Measurements from ENCODE around the gene PKP3.

The PKP3 gene

DNA sequence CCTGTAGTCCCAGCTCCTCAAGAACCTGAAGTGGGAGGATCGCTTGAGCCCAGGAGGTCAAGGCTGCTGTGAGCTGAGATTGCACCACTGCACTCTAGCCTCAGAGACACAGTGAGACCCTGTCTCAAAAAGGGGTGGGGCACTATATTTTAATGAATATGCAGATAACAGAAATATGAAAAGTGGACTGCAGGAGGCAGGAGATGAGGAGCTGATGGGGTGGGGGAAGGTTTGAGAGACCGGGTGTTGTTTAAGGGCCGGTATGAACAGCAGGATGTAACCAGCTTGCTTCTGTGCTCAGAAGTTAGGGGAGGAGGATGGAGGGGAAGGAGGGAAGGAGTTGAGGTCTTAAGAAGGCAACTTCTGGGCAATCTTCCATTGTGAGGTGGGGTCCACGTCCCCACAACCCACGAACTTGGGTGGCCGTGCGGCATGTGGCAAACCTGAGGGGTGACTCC is 26.0 kb upstream of the PKP3 start:
- TF ChIP-seq, protein P1, sequence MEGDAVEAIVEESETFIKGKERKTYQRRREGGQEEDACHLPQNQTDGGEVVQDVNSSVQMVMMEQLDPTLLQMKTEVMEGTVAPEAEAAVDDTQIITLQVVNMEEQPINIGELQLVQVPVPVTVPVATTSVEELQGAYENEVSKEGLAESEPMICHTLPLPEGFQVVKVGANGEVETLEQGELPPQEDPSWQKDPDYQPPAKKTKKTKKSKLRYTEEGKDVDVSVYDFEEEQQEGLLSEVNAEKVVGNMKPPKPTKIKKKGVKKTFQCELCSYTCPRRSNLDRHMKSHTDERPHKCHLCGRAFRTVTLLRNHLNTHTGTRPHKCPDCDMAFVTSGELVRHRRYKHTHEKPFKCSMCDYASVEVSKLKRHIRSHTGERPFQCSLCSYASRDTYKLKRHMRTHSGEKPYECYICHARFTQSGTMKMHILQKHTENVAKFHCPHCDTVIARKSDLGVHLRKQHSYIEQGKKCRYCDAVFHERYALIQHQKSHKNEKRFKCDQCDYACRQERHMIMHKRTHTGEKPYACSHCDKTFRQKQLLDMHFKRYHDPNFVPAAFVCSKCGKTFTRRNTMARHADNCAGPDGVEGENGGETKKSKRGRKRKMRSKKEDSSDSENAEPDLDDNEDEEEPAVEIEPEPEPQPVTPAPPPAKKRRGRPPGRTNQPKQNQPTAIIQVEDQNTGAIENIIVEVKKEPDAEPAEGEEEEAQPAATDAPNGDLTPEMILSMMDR (conservative IDR thresholded peaks at IDR 0.05), result no peak
- no peak for TF ChIP-seq ZFX (IDR thresholded peaks at IDR 0.05)
- H3K27ac ChIP-seq, result no peak overlapping the region

DNA sequence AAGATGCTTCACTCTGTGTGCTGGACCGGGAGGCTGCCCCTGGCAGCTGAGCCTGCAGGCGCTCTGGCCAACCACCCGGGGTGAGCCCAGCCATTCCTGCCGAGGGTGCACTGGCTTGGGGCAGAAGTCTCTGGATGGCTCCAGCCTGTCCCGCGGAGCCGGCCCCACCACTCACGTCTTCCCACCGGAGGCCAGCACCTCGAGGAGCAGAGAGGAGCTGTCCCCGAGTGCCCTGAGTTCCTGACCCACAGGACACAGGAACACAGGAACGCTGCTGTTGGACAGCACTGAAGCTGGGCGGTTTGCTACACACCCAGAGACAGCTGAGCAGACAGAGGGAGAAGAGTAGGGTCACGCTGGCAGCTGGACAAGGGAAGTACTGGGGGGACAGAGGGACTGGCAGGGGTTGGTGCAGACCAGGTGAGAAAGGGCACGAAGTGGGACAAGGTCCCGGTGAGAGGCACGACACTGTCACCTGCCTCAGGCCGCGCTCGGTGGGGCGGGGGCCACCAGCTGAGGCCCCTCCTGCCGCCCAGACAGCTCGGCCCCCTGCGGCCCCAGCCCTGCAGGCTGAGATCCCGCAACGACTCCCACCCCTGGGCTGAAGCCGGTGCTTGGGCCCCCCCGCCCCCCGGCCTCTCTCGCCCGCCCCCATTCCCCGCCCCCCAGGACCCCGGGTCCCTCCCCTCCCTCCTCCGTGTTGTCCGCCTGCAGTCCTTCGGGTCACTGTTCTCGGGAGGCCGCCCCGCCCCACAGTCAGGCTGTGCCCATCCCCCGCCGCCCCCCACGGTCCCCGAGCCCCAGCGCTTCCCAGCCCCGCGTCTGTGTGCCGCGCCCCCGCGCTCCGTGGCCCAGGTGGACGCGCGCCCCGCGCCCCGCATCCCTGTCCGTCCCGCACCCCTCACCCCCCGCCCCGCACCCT is 25.3 kb upstream of the PKP3 start:
- no peak overlapping the region for H3K27ac ChIP-seq
- no peak for TF ChIP-seq ZFX (IDR thresholded peaks at IDR 0.05)
- TF ChIP-seq, protein P1 (conservative IDR thresholded peaks at IDR 0.05), result no peak

DNA sequence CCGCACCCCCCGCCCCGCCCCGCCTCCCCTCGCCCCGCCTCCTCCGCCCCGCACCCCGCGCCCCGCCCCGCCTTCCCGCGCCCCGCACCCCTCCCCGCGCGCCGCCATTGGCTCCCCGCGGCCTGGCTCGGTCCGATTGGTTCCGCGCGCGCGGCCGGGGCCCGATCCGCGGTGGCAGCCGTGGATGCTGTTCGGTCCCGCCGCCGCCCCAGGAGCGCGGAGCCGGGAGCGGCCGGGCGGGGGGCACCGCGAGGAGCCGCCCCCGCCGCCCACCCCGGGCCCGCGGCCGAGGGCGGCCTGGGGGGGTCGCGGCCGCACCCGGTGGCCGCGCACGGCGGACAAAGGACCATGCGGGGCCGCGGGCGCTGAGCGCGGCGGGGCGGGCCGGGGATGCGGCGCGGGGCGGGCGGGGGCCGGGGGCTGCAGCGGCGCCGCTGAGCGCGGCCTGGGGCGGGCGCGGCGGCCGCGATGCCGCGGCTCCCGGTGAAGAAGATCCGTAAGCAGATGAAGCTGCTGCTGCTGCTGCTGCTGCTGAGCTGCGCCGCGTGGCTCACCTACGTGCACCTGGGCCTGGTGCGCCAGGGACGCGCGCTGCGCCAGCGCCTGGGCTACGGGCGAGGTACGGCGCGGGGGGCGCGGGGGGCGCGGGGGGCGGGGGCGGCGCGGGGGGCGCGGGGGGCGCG is 24.5 kb upstream of the PKP3 start, which contains the start of gene B4GALNT4:
Gene B4GALNT4, plus strand, starts transcription at position 164 of the 683 bp plus-strand sequence. Its CDS starts 305 bp downstream, at position 469.
- peak within 1 kb of the TSS; percentile 43 for H3K27ac ChIP-seq

DNA sequence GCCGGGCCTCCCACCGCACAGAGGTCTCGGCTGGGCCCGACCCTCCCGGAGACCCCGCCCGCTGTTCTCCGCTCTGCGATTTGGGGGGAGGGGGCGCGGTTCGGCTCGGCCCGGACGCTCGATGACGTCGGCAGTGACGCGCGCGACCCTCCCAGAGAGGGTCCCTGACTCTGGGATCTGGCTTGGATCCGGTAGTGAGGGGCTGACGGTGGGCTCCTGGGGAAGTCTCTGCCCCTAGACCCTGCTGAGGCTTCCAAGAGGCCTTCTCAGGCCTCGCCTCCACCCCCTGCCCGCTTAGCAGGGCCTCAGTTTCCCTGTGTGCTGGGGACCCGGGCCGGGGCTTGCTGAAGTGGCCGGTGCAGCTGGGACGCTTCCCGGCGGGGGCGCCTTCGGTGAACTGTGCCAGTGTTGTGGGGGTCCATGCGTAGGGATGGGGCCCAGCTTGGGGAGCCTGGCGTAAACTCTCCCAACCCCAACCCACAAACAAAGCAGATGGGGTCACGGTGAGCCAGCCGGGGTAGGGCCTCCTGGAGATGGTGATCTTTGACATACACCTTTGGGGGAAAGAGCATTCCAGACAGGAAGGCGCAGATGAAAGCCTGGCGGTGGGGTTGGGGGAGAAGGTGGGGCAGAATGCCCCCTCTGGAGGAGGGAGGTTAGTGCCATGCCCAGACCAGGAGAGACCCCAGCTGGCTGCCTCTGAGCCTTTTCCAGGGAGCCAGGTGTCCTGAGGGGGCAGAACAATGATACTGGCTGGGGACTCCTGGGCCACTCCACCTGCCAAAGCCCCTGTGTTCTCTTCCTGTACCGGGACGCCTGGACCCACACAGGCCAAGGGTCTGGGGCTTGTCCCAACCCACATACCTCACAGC is 23.7 kb upstream of the PKP3 start:
- peak overlapping the region; percentile 43 for H3K27ac ChIP-seq
- no peak for TF ChIP-seq ZFX (IDR thresholded peaks at IDR 0.05)
- TF ChIP-seq, protein P1 (conservative IDR thresholded peaks at IDR 0.05), result no peak

More for the DNA sequence above, 24.5 kb upstream of the PKP3 start, which contains the start of gene B4GALNT4:
- TF ChIP-seq, protein P1 (conservative IDR thresholded peaks at IDR 0.05), result no peak
- TF ChIP-seq ZFX (IDR thresholded peaks at IDR 0.05), result no peak

DNA sequence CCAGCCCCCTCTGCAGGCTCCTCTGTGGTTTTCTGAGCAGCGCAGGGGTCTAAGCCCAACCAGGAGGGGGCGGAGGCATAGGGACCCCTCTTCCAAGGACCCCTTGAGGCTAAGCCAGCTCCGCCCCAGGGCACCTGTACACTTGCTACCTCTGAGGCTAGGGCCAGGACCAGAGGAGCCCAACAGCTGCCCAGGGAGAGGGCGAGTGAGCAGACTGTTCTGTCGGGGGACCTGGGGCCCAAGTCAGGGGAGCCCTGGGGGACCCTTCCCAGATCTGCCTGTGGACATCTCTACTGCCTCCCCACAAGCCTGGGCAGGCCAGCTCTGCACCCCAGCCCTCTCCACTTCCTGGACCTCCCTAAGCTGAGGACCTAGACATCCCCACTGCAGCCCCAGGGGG is 23.0 kb upstream of the PKP3 start:
- TF ChIP-seq, protein P1 (conservative IDR thresholded peaks at IDR 0.05), result no peak
- TF ChIP-seq ZFX (IDR thresholded peaks at IDR 0.05), result no peak
- H3K27ac ChIP-seq, result no peak overlapping the region

DNA sequence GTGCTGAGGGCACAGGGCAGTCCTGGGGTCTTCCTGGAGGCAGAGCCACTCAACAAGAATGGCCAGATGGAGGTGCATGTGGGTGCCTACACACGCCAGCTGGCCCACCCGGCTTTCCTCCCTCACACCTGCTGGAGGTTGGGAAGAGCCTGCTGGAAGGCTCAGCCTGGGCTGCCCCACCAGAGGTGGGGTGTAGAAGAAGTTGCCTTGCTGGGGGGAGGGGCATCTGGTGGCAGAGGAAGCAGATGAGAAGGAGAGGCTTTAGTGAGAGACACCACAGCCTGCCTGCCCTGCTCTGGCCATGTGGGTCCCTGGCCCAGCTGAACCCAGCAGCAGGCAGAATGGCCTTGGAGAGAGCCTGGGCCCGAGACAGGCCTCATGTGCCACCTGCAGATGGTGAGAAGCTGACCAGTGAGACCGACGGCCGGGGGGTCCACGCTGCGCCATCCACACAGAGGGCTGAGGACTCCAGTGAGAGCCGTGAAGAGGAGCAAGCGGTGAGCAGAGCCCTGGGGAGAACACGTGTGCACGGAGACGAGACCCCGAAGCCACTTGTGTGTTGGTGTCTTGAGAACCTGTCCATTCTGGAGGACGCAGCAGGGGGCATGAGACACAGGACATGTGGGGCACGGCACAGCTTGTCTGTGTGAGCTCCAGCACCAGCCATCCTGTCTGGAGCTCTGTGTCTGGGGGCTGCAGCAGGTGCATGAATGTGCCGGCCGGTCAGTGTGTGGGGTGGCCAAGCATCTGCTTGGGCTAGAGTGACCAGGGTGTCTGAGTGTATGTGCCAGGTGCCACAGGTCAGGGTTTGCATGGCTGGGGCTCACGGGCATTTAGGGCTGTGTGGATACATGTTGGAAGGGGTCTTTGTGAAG is 22.1 kb upstream of the PKP3 start:
- H3K27ac ChIP-seq, result no peak overlapping the region
- TF ChIP-seq, protein P1 (conservative IDR thresholded peaks at IDR 0.05), result no peak
